Vein endothelial cell (primary cell): ENCODE measurements around the gene DDX41. TPM values are rescaled to one million over a fixed set of nuclear protein-coding genes. Genes with fewer than 3 reads are reported as not detected.

ENCODE experiments used
- total RNA-seq: library from RNA; depleted of rRNA; stranded (reverse); fragments of >200 nt; gene quantifications from 2 replicates; pipeline ENCODE4 v1.2.3, GENCODE V29; 2012

Gene DDX41
- 76.0 and 80.7 TPM in 2 replicates for total RNA-seq

GRCh38 chr5:177516601-177517568 is at the start of gene DDX41:
TSS of gene DDX41 (minus strand) at chr5:177516961. CDS start at chr5:177516945, 16 bp downstream.

GRCh38 chr5:177554474-177555111 is 37.8 kb upstream of the DDX41 start, which contains the start of gene FAM193B:
TSS of gene FAM193B (minus strand) at chr5:177554563. CDS start at chr5:177554458, 105 bp downstream.

GRCh38 chr5:177509381-177509951 is 7.3 kb downstream of the DDX41 start, which contains the start of gene DOK3:
TSS of gene DOK3 (minus strand) at chr5:177509826. CDS start at chr5:177509540, 286 bp downstream.

GRCh38 chr5:177497292-177498012 is 19.3 kb downstream of the DDX41 start, which contains the start of gene PDLIM7:
TSS of gene PDLIM7 (minus strand) at chr5:177497604. CDS start at chr5:177496512, 1,092 bp downstream.

GRCh38 chr5:177473443-177474001 is 43.2 kb downstream of the DDX41 start, which contains the start of gene DBN1:
TSS of gene DBN1 (minus strand) at chr5:177473634. CDS start at chr5:177473521, 113 bp downstream.

Other genes starting within 250 kb of the DDX41 start
- gene RAB24, start 213.2 kb downstream of the DDX41 start, total RNA-seq, result 11.1 and 15.0 TPM in 2 replicates
- 178 and 203 TPM in 2 replicates for gene PRELID1, start 213.2 kb downstream of the DDX41 start, total RNA-seq
- 5.9 and 6.2 TPM in 2 replicates for gene MXD3, start 205.1 kb downstream of the DDX41 start, total RNA-seq
- 274 and 342 TPM in 2 replicates for gene LMAN2, start 165.3 kb downstream of the DDX41 start, total RNA-seq
- 5.2 and 10.0 TPM in 2 replicates for gene RGS14, start 159.0 kb downstream of the DDX41 start, total RNA-seq
- gene SLC34A1, start 132.5 kb downstream of the DDX41 start, total RNA-seq, result not detected in 2 replicates
- not detected in 2 replicates for gene PFN3, start 116.3 kb downstream of the DDX41 start, total RNA-seq
- gene F12, start 107.4 kb downstream of the DDX41 start, total RNA-seq, result 0.57 and 1.6 TPM in 2 replicates
- 26.8 and 27.4 TPM in 2 replicates for gene GRK6, start 90.3 kb downstream of the DDX41 start, total RNA-seq
- 10.3 and 21.2 TPM in 2 replicates for gene PRR7, start 70.1 kb downstream of the DDX41 start, total RNA-seq
- 289 and 291 TPM in 2 replicates for gene DBN1, start 43.3 kb downstream of the DDX41 start, total RNA-seq
- 142 and 235 TPM in 2 replicates for gene PDLIM7, start 19.4 kb downstream of the DDX41 start, total RNA-seq
- 3.3 and 4.0 TPM in 2 replicates for gene DOK3, start 7.1 kb downstream of the DDX41 start, total RNA-seq
- gene FAM193B, start 37.6 kb upstream of the DDX41 start, total RNA-seq, result 25.3 and 30.1 TPM in 2 replicates
- gene TMED9, start 75.2 kb upstream of the DDX41 start, total RNA-seq, result 124 and 141 TPM in 2 replicates
- 36.1 and 45.1 TPM in 2 replicates for gene B4GALT7, start 83.2 kb upstream of the DDX41 start, total RNA-seq